Non-pigmented ciliary epithelial cell (primary cell): ENCODE results near the gene NDUFA13.

Experiments used
- DNase-seq: peaks from one replicate; pipeline ENCODE4 v3.0.0-alpha.2; 2010; ENCODE audit warnings: low read depth

The NDUFA13 gene

DNA sequence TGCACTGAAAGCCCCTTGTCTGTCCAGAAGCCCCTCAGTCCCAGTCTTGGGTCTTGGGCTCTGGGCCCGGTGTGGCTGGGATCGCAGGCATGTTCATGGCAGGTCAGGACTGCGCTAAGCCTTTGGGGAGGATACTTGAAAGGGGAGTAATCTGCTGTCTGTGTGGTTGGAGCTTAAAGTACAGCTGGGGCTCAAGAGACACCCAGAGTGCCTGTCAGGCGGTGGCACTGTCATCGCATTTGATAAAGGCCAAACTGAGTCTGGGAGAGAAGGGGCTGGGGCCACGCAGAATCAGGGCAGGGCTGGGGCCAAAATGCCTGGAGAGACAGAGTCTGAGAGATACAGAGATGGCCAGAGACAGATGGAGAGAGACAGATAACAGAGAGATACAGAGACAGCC is 17.8 kb downstream of the NDUFA13 start:
- DNase-seq: no peak

GRCh38 chr19:19534556-19535265 is 18.7 kb downstream of the NDUFA13 start:
- no peak for DNase-seq

- no peak for DNase-seq
These were observed 19.5 kb downstream of the NDUFA13 start for GRCh38 chr19:19535311-19536191.

DNA sequence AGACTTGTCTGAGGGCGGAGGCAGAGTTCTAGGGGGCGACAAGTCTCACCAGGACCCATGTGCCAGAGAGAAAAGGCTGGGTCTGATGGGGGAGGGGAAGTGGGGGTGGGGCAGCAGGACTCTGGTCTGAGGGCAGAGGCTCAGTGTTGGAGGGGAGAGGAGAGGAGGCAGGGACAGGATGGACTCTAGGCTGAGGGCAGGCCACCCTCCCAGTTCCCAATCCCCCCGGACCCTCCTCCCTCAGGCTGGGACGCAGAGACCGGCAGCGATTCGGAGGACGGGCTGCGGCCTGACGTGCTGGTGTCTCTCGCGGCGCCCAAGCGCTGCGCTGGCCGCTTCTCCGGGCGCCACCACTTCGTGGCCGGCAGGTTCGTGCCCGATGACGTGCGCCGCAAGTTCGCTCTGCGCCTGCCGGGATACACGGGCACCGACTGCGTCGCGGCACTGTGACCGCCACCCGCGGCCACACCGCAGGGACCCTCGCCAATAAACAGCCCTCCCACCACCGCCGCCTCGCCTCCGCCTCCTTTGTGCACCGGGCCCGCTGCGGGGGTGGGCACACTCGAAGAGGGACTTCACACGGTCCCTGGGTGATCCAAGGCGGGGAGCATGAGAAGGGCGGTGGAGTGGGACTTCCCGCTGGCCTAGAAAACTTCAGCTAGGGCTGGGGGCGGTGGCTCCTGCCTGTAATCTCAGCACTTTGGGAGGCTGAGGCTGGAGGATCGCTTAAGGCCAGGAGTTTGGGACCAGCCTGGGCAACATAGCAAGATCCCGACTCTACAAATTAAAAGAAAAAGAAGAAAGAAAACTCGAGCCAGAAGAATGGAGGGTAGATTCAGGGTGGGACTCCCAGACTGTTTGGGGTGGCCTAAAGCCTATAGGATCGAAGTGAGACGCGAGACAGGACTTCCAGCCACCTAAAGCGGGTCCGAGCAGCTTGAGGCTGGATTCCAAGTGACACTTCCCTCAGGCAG is 21.3 kb downstream of the NDUFA13 start:
- no peak for DNase-seq

- DNase-seq: no peak
These were observed 22.2 kb downstream of the NDUFA13 start, which contains the start of gene CILP2 for GRCh38 chr19:19538061-19538784. TSS of gene CILP2 (plus strand) at chr19:19538265. CDS start at chr19:19538350, 85 bp downstream.

DNA sequence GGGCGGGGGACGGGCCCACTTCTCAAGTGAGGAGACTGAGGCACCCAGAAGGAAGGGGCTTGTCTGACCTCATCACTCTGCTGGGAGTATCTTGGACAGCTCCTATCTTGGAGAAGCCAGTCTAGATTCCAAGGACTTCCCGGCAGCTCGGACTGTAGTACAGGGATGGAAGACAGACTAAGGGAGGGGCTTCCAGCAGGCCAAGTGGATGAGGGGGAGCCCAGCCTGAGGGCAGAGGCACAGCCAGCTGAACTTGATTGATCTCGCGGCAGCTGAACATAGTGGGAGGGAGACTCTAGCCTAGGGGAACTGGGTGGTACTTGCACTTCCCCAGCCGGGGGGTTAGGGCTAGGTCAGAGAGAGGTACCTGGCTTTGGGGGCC is 22.8 kb downstream of the NDUFA13 start:
- no peak for DNase-seq

DNA sequence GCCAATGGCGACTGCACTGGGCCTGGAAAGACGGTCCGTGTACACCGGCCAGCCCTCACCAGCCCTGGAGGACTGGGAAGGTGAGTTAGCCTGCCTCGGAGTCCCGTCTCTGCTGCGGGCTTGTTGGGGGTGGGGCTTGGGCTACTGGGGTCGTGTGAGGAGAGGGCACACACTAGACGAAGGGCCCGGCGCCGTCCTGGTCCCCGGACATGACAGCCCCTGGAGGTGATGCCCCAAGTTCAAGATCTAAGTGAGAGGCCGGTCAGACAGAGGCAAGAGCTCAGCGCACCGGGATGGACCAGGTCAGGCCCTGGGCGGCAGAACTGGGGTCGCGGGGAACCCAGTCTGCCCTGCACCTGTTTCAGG is 23.7 kb downstream of the NDUFA13 start:
- DNase-seq: no peak

GRCh38 chr19:19540064-19540714 is 24.2 kb downstream of the NDUFA13 start:
- DNase-seq: no peak

DNA sequence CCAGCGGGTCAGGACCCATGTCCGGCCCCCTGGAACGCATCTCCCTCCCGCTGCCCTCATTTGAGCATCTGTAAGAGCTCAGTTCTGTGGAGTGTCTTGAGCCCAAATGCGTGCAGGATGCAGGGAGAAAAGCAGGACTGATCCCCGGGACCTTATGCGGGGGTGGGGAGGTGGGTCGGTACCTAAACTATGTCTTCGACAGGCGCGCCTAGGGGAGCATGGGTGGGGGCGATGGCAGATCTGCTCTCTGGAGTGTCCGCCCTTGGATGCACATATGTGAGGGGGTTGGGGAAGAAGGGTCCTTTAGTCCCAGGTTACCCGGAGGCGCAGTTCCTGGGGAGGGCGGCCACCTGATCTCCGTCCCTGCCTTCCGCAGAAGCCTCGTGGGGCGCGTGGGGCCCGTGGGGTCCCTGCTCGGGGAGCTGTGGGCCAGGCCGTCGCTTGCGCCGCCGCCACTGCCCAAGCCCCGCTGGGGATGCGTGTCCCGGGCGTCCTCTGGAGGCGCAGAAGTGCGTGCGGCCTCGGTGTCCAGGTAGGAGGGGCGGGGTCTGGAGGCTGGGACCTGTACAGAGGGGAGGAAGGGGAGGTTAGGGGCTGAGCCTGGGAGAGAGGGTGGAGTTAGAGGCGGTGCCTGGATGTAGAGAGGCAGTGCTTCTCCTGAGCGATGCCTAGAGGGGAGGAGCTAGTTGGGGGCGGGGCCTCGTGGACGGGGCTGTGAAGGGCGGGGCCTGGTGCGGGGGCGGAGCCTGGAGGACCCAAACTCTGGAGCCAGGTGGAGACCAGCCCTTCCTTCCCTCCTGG is 24.9 kb downstream of the NDUFA13 start:
- no peak for DNase-seq

- no peak for DNase-seq
These were observed 25.6 kb downstream of the NDUFA13 start for GRCh38 chr19:19541616-19542015.

DNA sequence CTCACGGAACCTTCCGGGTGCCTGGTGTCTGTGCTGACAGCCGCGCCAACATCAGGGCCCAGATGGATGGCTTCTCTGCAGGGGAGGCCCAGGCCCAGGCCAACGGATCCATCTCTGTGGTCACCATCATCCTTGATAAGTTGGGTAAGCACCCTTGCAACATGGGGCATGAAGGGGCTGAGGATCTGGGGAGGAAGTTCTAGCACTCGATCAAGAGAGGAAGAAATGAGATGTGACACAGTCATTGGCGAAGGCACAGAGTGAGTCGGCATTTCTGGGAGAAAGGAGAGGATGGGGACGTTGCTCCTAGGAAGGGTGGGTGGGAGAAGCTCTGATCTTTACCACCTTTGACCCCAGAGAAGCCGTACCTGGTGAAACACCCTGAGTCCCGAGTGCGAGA is 26.5 kb downstream of the NDUFA13 start:
- DNase-seq: no peak

- DNase-seq: no peak
These were observed 27.1 kb downstream of the NDUFA13 start for GRCh38 chr19:19543101-19543500.

DNA sequence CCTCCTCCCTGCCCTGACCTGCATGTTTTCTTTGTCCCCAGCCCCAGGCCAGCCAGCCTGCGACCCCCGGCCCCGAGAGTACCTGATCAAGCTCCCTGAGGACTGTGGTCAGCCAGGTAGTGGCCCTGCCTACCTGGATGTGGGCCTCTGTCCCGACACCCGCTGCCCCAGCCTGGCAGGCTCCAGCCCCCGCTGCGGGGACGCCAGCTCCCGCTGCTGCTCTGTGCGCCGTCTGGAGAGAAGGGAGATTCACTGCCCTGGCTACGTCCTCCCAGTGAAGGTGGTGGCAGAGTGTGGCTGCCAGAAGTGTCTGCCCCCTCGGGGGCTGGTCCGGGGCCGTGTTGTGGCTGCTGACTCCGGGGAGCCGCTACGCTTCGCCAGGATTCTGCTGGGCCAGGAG is 27.6 kb downstream of the NDUFA13 start:
- no peak for DNase-seq

DNA sequence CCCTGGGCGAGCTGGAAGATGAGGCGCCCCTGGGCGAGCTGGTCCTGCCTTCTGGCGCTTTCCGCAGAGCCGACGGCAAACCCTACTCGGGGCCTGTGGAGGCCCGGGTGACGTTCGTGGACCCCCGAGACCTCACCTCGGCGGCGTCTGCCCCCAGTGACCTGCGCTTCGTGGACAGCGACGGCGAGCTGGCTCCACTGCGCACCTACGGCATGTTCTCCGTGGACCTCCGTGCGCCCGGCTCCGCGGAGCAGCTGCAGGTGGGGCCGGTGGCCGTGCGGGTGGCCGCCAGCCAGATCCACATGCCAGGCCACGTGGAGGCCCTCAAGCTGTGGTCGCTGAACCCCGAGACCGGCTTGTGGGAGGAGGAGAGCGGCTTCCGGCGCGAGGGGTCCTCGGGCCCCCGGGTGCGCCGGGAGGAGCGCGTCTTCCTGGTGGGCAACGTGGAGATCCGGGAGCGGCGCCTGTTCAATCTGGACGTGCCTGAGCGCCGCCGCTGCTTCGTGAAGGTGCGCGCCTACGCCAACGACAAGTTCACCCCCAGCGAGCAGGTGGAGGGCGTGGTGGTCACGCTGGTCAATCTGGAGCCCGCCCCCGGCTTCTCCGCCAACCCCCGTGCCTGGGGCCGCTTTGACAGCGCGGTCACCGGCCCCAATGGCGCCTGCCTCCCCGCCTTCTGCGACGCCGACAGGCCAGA is 28.4 kb downstream of the NDUFA13 start:
- no peak for DNase-seq

DNA sequence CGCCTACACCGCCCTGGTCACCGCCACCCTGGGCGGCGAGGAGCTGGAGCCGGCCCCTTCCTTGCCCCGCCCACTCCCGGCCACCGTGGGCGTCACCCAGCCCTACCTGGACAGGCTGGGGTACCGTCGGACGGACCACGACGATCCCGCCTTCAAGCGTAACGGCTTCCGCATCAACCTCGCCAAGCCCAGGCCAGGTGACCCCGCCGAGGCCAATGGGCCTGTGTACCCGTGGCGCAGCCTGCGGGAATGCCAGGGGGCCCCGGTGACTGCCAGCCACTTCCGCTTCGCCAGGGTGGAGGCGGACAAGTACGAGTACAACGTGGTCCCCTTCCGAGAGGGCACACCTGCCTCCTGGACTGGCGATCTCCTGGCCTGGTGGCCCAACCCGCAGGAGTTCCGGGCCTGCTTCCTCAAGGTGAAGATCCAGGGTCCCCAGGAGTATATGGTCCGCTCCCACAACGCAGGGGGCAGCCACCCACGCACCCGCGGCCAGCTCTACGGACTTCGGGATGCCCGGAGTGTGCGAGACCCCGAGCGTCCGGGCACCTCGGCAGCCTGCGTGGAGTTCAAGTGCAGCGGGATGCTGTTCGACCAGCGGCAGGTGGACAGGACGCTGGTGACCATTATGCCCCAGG is 29.0 kb downstream of the NDUFA13 start:
- no peak for DNase-seq

GRCh38 chr19:19545707-19546106 is 29.7 kb downstream of the NDUFA13 start:
- DNase-seq: no peak

- DNase-seq: no peak
These were observed 30.7 kb downstream of the NDUFA13 start for GRCh38 chr19:19546751-19547162.

DNA sequence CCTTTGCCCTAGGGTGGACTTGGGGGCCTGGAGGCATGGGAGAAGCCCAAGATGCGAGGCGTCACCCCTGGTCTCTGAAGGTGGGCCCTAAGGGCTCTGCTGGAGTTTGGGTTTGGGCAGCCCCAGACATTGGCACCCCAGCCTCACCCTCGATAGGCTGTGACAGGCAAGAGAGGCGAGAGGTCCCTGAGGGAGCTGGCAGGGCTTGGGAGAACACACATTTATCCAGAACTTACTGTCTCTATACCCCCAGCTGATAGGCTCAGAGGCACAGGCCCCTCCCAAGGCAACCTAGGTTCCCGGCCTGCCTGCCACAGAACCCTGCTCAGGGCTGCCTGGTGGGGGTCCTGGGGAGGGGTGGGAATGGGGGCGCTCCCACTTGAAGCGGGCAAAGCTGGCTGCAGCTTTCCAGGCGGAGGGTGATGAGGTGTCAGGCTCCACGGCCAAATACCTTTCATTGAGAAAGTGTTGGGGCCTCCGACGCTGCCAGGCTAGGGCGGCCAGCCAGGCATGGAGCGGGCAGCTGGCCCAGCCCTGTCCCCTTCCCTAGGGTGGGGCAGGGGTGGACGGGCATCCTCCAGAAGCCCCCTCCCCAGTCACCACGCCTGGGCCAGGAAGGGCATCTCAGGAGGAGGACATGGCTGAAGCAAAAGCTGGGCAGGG is 31.8 kb downstream of the NDUFA13 start:
- no peak for DNase-seq
